NCI-H345 (cell line): ENCODE measurements around the gene HLA-DRB1.
"Not testable (repeated sequence)": the region's sequence is repeated elsewhere in the genome, so short reads cannot be mapped to it uniquely, and the experiment has no call there.

Experiments used
- DNase-seq: peaks from one replicate; lab custom pipeline; 2025; lab: John Stamatoyannopoulos, UW

HLA-DRB1 gene

GRCh38 chr6:32589596-32590449 is at the start of gene HLA-DRB1:
Gene HLA-DRB1 (minus strand): TSS chr6:32589848. CDS start chr6:32589742, 106 bp downstream.
- no peak for DNase-seq

GRCh38 chr6:32638532-32639219 is 49.0 kb upstream of the HLA-DRB1 start:
- no peak for DNase-seq

- DNase-seq: no peak
Measured at GRCh38 chr6:32637883-32638282, 48.2 kb upstream of the HLA-DRB1 start.

GRCh38 chr6:32637219-32637880 is 47.7 kb upstream of the HLA-DRB1 start, which contains the start of gene HLA-DQA1:
Gene HLA-DQA1 (plus strand): TSS chr6:32637406. CDS start chr6:32637459, 53 bp downstream.
- DNase-seq: no peak

GRCh38 chr6:32635526-32636123 is 46.0 kb upstream of the HLA-DRB1 start:
- DNase-seq: no peak

GRCh38 chr6:32629793-32630192 is 40.1 kb upstream of the HLA-DRB1 start:
- not testable (repeated sequence) for DNase-seq

- no peak for DNase-seq
Measured at GRCh38 chr6:32627831-32628230, 38.2 kb upstream of the HLA-DRB1 start.

GRCh38 chr6:32627249-32627648 is 37.6 kb upstream of the HLA-DRB1 start:
- DNase-seq: no peak

GRCh38 chr6:32625137-32625536 is 35.5 kb upstream of the HLA-DRB1 start:
- DNase-seq: no peak

GRCh38 chr6:32624565-32624964 is 34.9 kb upstream of the HLA-DRB1 start:
- DNase-seq: no peak

GRCh38 chr6:32623693-32624092 is 34.0 kb upstream of the HLA-DRB1 start:
- no peak for DNase-seq

- no peak for DNase-seq
Measured at GRCh38 chr6:32622545-32623401, 33.1 kb upstream of the HLA-DRB1 start.

GRCh38 chr6:32621372-32621771 is 31.7 kb upstream of the HLA-DRB1 start:
- DNase-seq: no peak

- no peak for DNase-seq
Measured at GRCh38 chr6:32617751-32618150, 28.1 kb upstream of the HLA-DRB1 start.

- no peak for DNase-seq
Measured at GRCh38 chr6:32615885-32616532, 26.4 kb upstream of the HLA-DRB1 start.

GRCh38 chr6:32614366-32615081 is 24.9 kb upstream of the HLA-DRB1 start:
- no peak for DNase-seq

GRCh38 chr6:32613475-32613874 is 23.8 kb upstream of the HLA-DRB1 start:
- no peak for DNase-seq

GRCh38 chr6:32610682-32611296 is 21.1 kb upstream of the HLA-DRB1 start:
- no peak for DNase-seq
